ENCODE measurements around the gene PAQR4. TPM values are rescaled to one million over a fixed set of nuclear protein-coding genes. Genes with fewer than 3 reads are reported as not detected.

PAQR4 gene
- total RNA-seq, 2 donors from 2014 or later, result 30.5 to 32.0 TPM

DNA sequence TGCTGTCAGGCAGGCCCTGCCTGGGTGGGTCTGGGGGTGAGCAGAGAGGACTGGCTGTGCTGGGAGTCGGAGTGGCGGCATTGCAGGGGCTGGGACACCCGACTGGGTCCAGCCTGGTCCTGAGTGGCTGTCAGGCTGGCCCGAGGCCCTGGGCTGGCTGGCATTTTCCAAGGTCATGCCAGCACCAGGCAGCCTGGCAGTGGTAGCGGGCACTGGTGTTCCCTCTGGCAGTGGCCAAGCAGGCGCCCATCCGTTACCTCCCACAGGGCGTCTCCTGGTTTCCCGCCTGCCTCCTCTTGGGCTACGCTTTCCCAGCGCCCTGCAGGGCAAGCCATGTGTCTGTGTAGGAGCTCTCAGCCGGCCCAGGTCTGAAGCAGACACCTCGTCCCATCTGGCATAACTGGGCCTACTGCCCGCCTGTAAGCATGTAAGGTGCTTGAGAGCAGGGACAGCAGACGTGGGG lies 16.8 kb downstream of the PAQR4 start:
- Histone ChIP-seq H3K9ac (ENCODE audit: extremely low read depth, low read length, poor library complexity, severe bottlenecking) (no peak overlapping the region), H3K4me3 (ENCODE audit: low read length) (no peak overlapping the region), H3K9me3 (ENCODE audit: control insufficient read depth, low read length) (no peaks in the 10 kb centered on the region), H3K4me1 (ENCODE audit: control insufficient read depth, insufficient read depth, low read length) (peaks cover 3% of the 10 kb centered on the region), H3K36me3 (ENCODE audit: control insufficient read depth, insufficient read depth, low read length) (no peaks in the 10 kb centered on the region), H3K27ac (ENCODE audit: low read depth, low read length) (no peak overlapping the region), H3K27me3 (ENCODE audit: control insufficient read depth, insufficient read depth, low read length, poor library complexity, severe bottlenecking) (no peaks in the 10 kb centered on the region)
- Mint-ChIP-seq H3K27ac (no peak overlapping the region), H3K9me3 (no peaks in the 10 kb centered on the region), H3K36me3 (ENCODE audit: low read depth) (no peaks in the 10 kb centered on the region), H3K27me3 (ENCODE audit: insufficient read depth) (no peaks in the 10 kb centered on the region), H3K4me3 (no peak overlapping the region), H3K4me1 (peaks cover 27% of the 10 kb centered on the region)
- peak; percentile 55 for DNase-seq
- TF ChIP-seq, protein P1, sequence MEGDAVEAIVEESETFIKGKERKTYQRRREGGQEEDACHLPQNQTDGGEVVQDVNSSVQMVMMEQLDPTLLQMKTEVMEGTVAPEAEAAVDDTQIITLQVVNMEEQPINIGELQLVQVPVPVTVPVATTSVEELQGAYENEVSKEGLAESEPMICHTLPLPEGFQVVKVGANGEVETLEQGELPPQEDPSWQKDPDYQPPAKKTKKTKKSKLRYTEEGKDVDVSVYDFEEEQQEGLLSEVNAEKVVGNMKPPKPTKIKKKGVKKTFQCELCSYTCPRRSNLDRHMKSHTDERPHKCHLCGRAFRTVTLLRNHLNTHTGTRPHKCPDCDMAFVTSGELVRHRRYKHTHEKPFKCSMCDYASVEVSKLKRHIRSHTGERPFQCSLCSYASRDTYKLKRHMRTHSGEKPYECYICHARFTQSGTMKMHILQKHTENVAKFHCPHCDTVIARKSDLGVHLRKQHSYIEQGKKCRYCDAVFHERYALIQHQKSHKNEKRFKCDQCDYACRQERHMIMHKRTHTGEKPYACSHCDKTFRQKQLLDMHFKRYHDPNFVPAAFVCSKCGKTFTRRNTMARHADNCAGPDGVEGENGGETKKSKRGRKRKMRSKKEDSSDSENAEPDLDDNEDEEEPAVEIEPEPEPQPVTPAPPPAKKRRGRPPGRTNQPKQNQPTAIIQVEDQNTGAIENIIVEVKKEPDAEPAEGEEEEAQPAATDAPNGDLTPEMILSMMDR (conservative IDR thresholded peaks at IDR 0.05), result no peak
- WGBS, 2 experiments (ENCODE audit: insufficient coverage in 1 of 2, insufficient read length in 1 of 2), result 93 to 97% methylated on average over 9 to 15 of the region's 15 CpGs

DNA sequence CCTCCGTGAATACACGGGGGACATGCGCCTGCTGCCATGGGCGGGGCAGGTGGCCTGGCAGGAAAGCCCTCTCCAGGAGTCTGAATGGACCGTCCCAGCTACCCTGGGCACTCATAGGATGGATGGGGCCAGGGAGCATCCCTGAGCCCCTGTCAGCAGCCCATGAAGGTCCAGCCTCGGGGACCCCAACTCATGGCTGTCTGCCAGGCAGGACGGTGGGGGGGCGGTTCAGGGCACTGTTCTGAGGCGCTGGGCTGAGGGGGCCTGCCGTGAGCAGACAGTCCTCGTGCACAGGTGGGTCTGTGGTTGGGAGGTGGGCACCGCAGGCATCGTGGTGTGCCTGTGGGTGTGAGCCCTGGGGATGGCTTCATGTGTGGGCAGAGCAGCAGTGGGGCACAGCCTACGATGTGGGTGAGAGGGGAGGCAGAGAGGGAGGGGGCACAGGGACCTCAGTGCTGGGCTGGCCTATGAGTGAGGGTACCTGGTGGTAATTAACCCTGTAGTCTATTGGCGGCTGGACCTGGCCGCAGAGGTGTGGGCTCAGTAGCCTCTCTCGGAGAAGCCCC lies 17.6 kb downstream of the PAQR4 start:
- Histone ChIP-seq H3K27me3 (ENCODE audit: control insufficient read depth, insufficient read depth, low read length, poor library complexity, severe bottlenecking) (no peaks in the 10 kb centered on the region), H3K4me1 (ENCODE audit: control insufficient read depth, insufficient read depth, low read length) (peaks cover 3% of the 10 kb centered on the region), H3K36me3 (ENCODE audit: control insufficient read depth, insufficient read depth, low read length) (no peaks in the 10 kb centered on the region), H3K27ac (ENCODE audit: low read depth, low read length) (no peak overlapping the region), H3K4me3 (ENCODE audit: low read length) (no peak overlapping the region), H3K9ac (ENCODE audit: extremely low read depth, low read length, poor library complexity, severe bottlenecking) (no peak overlapping the region), H3K9me3 (ENCODE audit: control insufficient read depth, low read length) (no peaks in the 10 kb centered on the region)
- H3K4me3 Mint-ChIP-seq, result no peak overlapping the region
- TF ChIP-seq, protein P1 (conservative IDR thresholded peaks at IDR 0.05), result no peak
- H3K4me1 Mint-ChIP-seq, result peaks cover 19% of the 10 kb centered on the region
- no peak overlapping the region for H3K27ac Mint-ChIP-seq
- H3K9me3 Mint-ChIP-seq, result no peaks in the 10 kb centered on the region
- 84 to 90% methylated on average over 9 to 17 of the region's 17 CpGs for WGBS, 2 experiments (ENCODE audit: insufficient coverage in 1 of 2, insufficient read length in 1 of 2)
- no peaks in the 10 kb centered on the region for H3K27me3 Mint-ChIP-seq (ENCODE audit: insufficient read depth)
- no peak for DNase-seq
- H3K36me3 Mint-ChIP-seq (ENCODE audit: low read depth), result no peaks in the 10 kb centered on the region

DNA sequence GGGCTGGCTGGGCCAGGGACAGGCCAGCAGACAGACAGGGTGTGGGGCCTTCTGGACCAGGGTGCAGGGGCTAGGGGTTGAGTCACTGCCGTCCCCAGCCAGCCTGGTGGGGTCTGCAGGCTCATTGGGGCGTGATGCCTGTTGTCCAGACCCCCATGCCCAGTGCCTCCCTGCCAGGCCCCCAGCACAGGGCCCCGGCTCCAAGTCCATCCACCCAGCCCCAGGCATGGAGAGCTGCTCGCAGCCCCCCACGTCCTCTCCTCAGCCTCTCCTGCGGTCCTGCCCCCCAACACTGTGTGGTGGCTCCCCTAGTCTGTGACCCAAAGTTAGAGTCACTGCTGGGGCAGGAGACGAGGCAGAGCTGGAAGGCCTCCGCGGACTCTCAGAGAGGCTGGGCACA lies 18.1 kb downstream of the PAQR4 start:
- H3K36me3 ChIP-seq (ENCODE audit: control insufficient read depth, insufficient read depth, low read length), result no peaks in the 10 kb centered on the region
- H3K9me3 Mint-ChIP-seq, result no peaks in the 10 kb centered on the region
- H3K9ac ChIP-seq (ENCODE audit: extremely low read depth, low read length, poor library complexity, severe bottlenecking), result no peak overlapping the region
- no peak for DNase-seq
- no peak overlapping the region for H3K27ac ChIP-seq (ENCODE audit: low read depth, low read length)
- no peak overlapping the region for H3K27ac Mint-ChIP-seq
- H3K9me3 ChIP-seq (ENCODE audit: control insufficient read depth, low read length), result no peaks in the 10 kb centered on the region
- H3K4me1 ChIP-seq (ENCODE audit: control insufficient read depth, insufficient read depth, low read length), result no peaks in the 10 kb centered on the region
- H3K36me3 Mint-ChIP-seq (ENCODE audit: low read depth), result no peaks in the 10 kb centered on the region
- TF ChIP-seq, protein P1 (conservative IDR thresholded peaks at IDR 0.05), result no peak
- no peaks in the 10 kb centered on the region for H3K27me3 Mint-ChIP-seq (ENCODE audit: insufficient read depth)
- H3K27me3 ChIP-seq (ENCODE audit: control insufficient read depth, insufficient read depth, low read length, poor library complexity, severe bottlenecking), result no peaks in the 10 kb centered on the region
- H3K4me1 Mint-ChIP-seq, result peaks cover 14% of the 10 kb centered on the region
- 79 to 87% methylated on average over 3 to 9 of the region's 9 CpGs for WGBS, 2 experiments (ENCODE audit: insufficient coverage in 1 of 2, insufficient read length in 1 of 2)
- H3K4me3 Mint-ChIP-seq, result no peak overlapping the region
- no peak overlapping the region for H3K4me3 ChIP-seq (ENCODE audit: low read length)

Data from endodermal cell (in vitro differentiated cells).